ENCODE results near the gene SLC29A4. TPM values are rescaled to one million over a fixed set of nuclear protein-coding genes. Genes with fewer than 3 reads are reported as not detected.

Gene SLC29A4
- total and polyA plus RNA-seq, 2 donors (not counting 3 experiments of a cell fraction or from before 2014, with no cell fraction given), result 5.2 to 7.7 TPM

DNA sequence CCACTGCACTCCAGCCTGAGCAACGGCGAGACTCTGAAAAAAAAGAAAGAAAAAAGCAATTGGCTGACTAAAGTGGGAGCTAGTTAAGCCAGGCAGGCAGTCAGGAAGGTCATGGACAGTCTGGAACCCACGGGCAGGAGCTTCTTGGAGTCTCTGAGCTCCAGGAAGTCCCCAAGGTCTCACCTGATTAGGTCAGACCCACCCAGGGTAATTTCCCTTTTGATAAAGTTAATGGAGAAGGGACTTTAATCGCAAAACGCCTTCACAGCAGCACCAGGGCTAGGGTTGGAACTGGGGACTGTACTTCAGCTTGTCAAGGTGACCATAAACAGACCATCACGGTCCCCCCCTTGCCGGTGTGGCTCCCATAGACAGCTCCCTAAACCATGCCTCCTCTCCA, 6.6 kb downstream of the SLC29A4 start:
- Histone ChIP-seq H3K79me2 (ENCODE audit: control insufficient read depth, insufficient read depth, low read length) (no peaks in the 10 kb centered on the region), H4K20me1 (replicated peaks; ENCODE audit: control insufficient read depth, extremely low read depth, insufficient read depth, low read length) (no peaks in the 10 kb centered on the region), H3K9me1 (replicated peaks; ENCODE audit: control insufficient read depth, extremely low read depth, insufficient read depth, low read length) (no peaks in the 10 kb centered on the region), H3K4me2 (ENCODE audit: insufficient read depth, low read length) (no peak overlapping the region), H3K9ac (replicated peaks; ENCODE audit: extremely low read depth, insufficient read depth, low read length) (no peak overlapping the region), H3K27me3 (ENCODE audit: control insufficient read depth in 2 of 2, insufficient read depth in 2 of 2, low read length in 2 of 2) (no peaks in the 10 kb centered on the region), H3K36me3 (ENCODE audit: control insufficient read depth in 2 of 2, extremely low read depth in 1 of 2, insufficient read depth in 2 of 2, low read length in 2 of 2) (no peaks in the 10 kb centered on the region), H3K4me3 (replicated peaks in 1 of 3; ENCODE audit: insufficient read depth in 1 of 3, low read depth in 1 of 3, low read length in 3 of 3) (no peak overlapping the region), H3K9me3 (replicated peaks; ENCODE audit: control insufficient read depth, insufficient read depth, low read length) (no peaks in the 10 kb centered on the region), H3K27ac (ENCODE audit: insufficient read depth, low read depth, low read length) (no peak overlapping the region), H2AFZ (ENCODE audit: low read depth, low read length) (no peak overlapping the region), H3K4me1 (ENCODE audit: control insufficient read depth, extremely low read depth, insufficient read depth, low read length) (no peaks in the 10 kb centered on the region)
- no TSS peak for BruUV-seq (replicated peaks)
- FAIRE-seq, result no peak
- no peak for DNase-seq (ENCODE audit: low read depth, low spot score)
- CTCF ChIA-PET, result interaction anchor here (0.9 kb wide), 1 partner anchor 20 kb away, joined by 3 read pairs; no protein-coding TSS in a partner anchor
- POLR2A ChIA-PET, result interaction anchor here (0.5 kb wide), 1 partner anchor 46 kb away, joined by 3 read pairs; no protein-coding TSS in a partner anchor
- dilution Hi-C loops (cut with MboI; ENCODE audit: extremely low pct_ligation_motif_present, low sequenced_read_pairs), result no loop called here
- intact Hi-C loops (cut with micrococcal nuclease), result no loop called here
- no peak for TF ChIP-seq EZH2 (IDR thresholded peaks at IDR 0.05; ENCODE audit: borderline replicate concordance, low read depth, low read length, severe bottlenecking)
- no peak for TF ChIP-seq POLR2AphosphoS5 (IDR thresholded peaks at IDR 0.05; ENCODE audit: insufficient read depth, low read depth, low read length)
- TF ChIP-seq MYC (IDR thresholded peaks at IDR 0.05; ENCODE audit: low read depth, low read length), result no peak
- TF ChIP-seq, protein P1, sequence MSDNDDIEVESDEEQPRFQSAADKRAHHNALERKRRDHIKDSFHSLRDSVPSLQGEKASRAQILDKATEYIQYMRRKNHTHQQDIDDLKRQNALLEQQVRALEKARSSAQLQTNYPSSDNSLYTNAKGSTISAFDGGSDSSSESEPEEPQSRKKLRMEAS (IDR thresholded peaks at IDR 0.05; ENCODE audit: insufficient read depth, insufficient read length), result no peak
- TF ChIP-seq, protein P2, sequence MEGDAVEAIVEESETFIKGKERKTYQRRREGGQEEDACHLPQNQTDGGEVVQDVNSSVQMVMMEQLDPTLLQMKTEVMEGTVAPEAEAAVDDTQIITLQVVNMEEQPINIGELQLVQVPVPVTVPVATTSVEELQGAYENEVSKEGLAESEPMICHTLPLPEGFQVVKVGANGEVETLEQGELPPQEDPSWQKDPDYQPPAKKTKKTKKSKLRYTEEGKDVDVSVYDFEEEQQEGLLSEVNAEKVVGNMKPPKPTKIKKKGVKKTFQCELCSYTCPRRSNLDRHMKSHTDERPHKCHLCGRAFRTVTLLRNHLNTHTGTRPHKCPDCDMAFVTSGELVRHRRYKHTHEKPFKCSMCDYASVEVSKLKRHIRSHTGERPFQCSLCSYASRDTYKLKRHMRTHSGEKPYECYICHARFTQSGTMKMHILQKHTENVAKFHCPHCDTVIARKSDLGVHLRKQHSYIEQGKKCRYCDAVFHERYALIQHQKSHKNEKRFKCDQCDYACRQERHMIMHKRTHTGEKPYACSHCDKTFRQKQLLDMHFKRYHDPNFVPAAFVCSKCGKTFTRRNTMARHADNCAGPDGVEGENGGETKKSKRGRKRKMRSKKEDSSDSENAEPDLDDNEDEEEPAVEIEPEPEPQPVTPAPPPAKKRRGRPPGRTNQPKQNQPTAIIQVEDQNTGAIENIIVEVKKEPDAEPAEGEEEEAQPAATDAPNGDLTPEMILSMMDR (IDR thresholded peaks at IDR 0.05; ENCODE audit: extremely low read depth in 1 of 2, insufficient read depth in 1 of 2, low read depth in 1 of 2, low read length in 2 of 2), result no peak

DNA sequence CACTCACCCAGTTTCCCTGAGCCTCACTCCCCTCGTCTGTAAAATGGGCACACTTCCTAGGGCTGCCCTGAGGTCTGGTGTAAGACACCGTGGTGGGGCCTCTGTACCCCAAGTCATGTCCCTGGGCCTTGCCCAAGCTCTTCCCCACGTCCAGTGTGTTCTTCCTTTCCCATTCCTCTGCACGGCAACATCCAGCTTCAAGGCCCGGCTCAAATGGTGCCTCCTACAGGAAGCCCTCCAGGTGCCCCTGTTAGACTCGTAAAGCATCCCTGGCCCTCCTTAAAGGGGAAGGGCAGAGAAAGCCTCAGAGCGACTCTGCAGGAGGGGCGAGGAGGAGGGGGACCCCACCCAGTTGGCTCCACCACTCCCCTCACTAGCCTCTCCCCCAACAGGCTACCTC, 8.6 kb downstream of the SLC29A4 start:
- Histone ChIP-seq H2AFZ (ENCODE audit: low read depth, low read length) (no peak overlapping the region), H3K79me2 (ENCODE audit: control insufficient read depth, insufficient read depth, low read length) (no peaks in the 10 kb centered on the region), H3K36me3 (ENCODE audit: control insufficient read depth in 2 of 2, extremely low read depth in 1 of 2, insufficient read depth in 2 of 2, low read length in 2 of 2) (no peaks in the 10 kb centered on the region), H4K20me1 (replicated peaks; ENCODE audit: control insufficient read depth, extremely low read depth, insufficient read depth, low read length) (no peaks in the 10 kb centered on the region), H3K9ac (replicated peaks; ENCODE audit: extremely low read depth, insufficient read depth, low read length) (no peak overlapping the region), H3K9me3 (replicated peaks; ENCODE audit: control insufficient read depth, insufficient read depth, low read length) (no peaks in the 10 kb centered on the region), H3K27me3 (ENCODE audit: control insufficient read depth in 2 of 2, insufficient read depth in 2 of 2, low read length in 2 of 2) (no peaks in the 10 kb centered on the region), H3K4me1 (ENCODE audit: control insufficient read depth, extremely low read depth, insufficient read depth, low read length) (no peaks in the 10 kb centered on the region), H3K9me1 (replicated peaks; ENCODE audit: control insufficient read depth, extremely low read depth, insufficient read depth, low read length) (no peaks in the 10 kb centered on the region), H3K27ac (ENCODE audit: insufficient read depth, low read depth, low read length) (no peak overlapping the region), H3K4me3 (replicated peaks in 1 of 3; ENCODE audit: insufficient read depth in 1 of 3, low read depth in 1 of 3, low read length in 3 of 3) (no peak overlapping the region), H3K4me2 (ENCODE audit: insufficient read depth, low read length) (no peak overlapping the region)
- ChIA-PET CTCF (no interaction called here), POLR2A (no interaction called here)
- dilution Hi-C loops (cut with MboI; ENCODE audit: extremely low pct_ligation_motif_present, low sequenced_read_pairs) (no loop called here), intact Hi-C loops (cut with micrococcal nuclease) (no loop called here)
- DNase-seq (ENCODE audit: low read depth, low spot score), result no peak
- no peak for FAIRE-seq
- no TSS peak for BruUV-seq (replicated peaks)
- TF ChIP-seq GATA2 (IDR thresholded peaks at IDR 0.05; ENCODE audit: insufficient read depth, insufficient read length, low read depth, low read length), result no peak
- TF ChIP-seq, protein P2 (IDR thresholded peaks at IDR 0.05; ENCODE audit: extremely low read depth in 1 of 2, insufficient read depth in 1 of 2, low read depth in 1 of 2, low read length in 2 of 2), result no peak
- TF ChIP-seq JUN (IDR thresholded peaks at IDR 0.05; ENCODE audit: borderline replicate concordance, insufficient read depth, insufficient read length, low read depth), result no peak
- TF ChIP-seq EZH2 (IDR thresholded peaks at IDR 0.05; ENCODE audit: borderline replicate concordance, low read depth, low read length, severe bottlenecking), result no peak
- no peak for TF ChIP-seq POLR2A (IDR thresholded peaks at IDR 0.05; ENCODE audit: low read depth, low read length)
- TF ChIP-seq, protein P1 (IDR thresholded peaks at IDR 0.05; ENCODE audit: insufficient read depth, insufficient read length), result no peak
- TF ChIP-seq POLR2AphosphoS5 (IDR thresholded peaks at IDR 0.05; ENCODE audit: insufficient read depth, low read depth, low read length), result no peak
- no peak for TF ChIP-seq MYC (IDR thresholded peaks at IDR 0.05; ENCODE audit: low read depth, low read length)
- no peak for TF ChIP-seq FOS (IDR thresholded peaks at IDR 0.05; ENCODE audit: borderline replicate concordance, insufficient read depth, low read length)

Measured in endothelial cell of umbilical vein (primary cell).